NCI-H1092 treated with DMSO at 0.1 percent for 48 hours (cell line): Measurements from ENCODE around the gene MPP3.

ENCODE experiments used
- DNase-seq: peaks from one replicate; lab custom pipeline; 2025; lab: John Stamatoyannopoulos, UW

The MPP3 gene

GRCh38 chr17:43832168-43832975 lies 574 bp downstream of the MPP3 start:
- DNase-seq: no peak

- DNase-seq: no peak
These were observed 1.3 kb downstream of the MPP3 start for GRCh38 chr17:43831633-43832032.

GRCh38 chr17:43830510-43831140 lies 2.3 kb downstream of the MPP3 start:
- no peak for DNase-seq

- DNase-seq: no peak
These were observed 3.2 kb downstream of the MPP3 start for GRCh38 chr17:43829738-43830137.

GRCh38 chr17:43827596-43827995 lies 5.3 kb downstream of the MPP3 start:
- DNase-seq: no peak

GRCh38 chr17:43826206-43826605 lies 6.7 kb downstream of the MPP3 start:
- DNase-seq: no peak

- DNase-seq: no peak
These were observed 7.4 kb downstream of the MPP3 start for GRCh38 chr17:43825567-43825966.

GRCh38 chr17:43823350-43824084 lies 9.4 kb downstream of the MPP3 start:
- DNase-seq: no peak

GRCh38 chr17:43822570-43823190 lies 10.3 kb downstream of the MPP3 start:
- no peak for DNase-seq

- no peak for DNase-seq
These were observed 12.2 kb downstream of the MPP3 start for GRCh38 chr17:43820759-43821158.

- DNase-seq: no peak
These were observed 14.0 kb downstream of the MPP3 start for GRCh38 chr17:43818966-43819365.

GRCh38 chr17:43817826-43818225 lies 15.1 kb downstream of the MPP3 start:
- no peak for DNase-seq

GRCh38 chr17:43816336-43817320 lies 16.3 kb downstream of the MPP3 start:
- DNase-seq: no peak

GRCh38 chr17:43814714-43815113 lies 18.2 kb downstream of the MPP3 start:
- no peak for DNase-seq

GRCh38 chr17:43814026-43814425 lies 18.9 kb downstream of the MPP3 start:
- DNase-seq: no peak

GRCh38 chr17:43813386-43813785 lies 19.6 kb downstream of the MPP3 start:
- no peak for DNase-seq

- DNase-seq: no peak
These were observed 20.3 kb downstream of the MPP3 start for GRCh38 chr17:43812396-43813265.

GRCh38 chr17:43810823-43811222 lies 22.1 kb downstream of the MPP3 start:
- no peak for DNase-seq

GRCh38 chr17:43810226-43810715 lies 22.7 kb downstream of the MPP3 start:
- DNase-seq: no peak

- DNase-seq: no peak
These were observed 23.8 kb downstream of the MPP3 start for GRCh38 chr17:43809121-43809520.
